K562 (cell line): Measurements from ENCODE around the gene ODC1. TPM values are rescaled to one million over a fixed set of nuclear protein-coding genes. Genes with fewer than 3 reads are reported as not detected.
A peak's percentile ranks its signal among the peaks of the same experiment; 100 is the strongest.

ENCODE experiments used
- BRD4 ChIP-seq: fragments of 200-600 bp; sonication (generic); IDR thresholded peaks from 2 replicates; pipeline ENCODE4 v1.6.1; 2017; ENCODE audit warnings: inconsistent platforms
- CEBPG ChIP-seq, 3 experiments: fragments of 200-800 bp in 1 of 3; sonication (Bioruptor generic) in 1 of 3; sonication (generic) in 1 of 3; formaldehyde crosslinking in 1 of 3; IDR thresholded peaks in 2 of 3; conservative IDR thresholded peaks in 1 of 3; 2 replicates each; pipeline versions ENCODE4 v1.6.1 to v1.8.0; 2016 to 2022; ENCODE audit warnings: missing compliant biosample characterization in 2 of 3, missing genetic modification characterization in 2 of 3, mild to moderate bottlenecking in 1 of 3, missing genetic modification reagents in 1 of 3
- ETV5 ChIP-seq: sonication (generic); formaldehyde crosslinking; IDR thresholded peaks from 2 replicates; pipeline ENCODE4 v1.4.0; 2020; ENCODE audit warnings: low read depth, mild to moderate bottlenecking, missing genetic modification reagents
- LARP7 ChIP-seq: fragments of 450-650 bp; IDR thresholded peaks from 2 replicates; pipeline ENCODE4 v1.6.1; 2016
- MAZ ChIP-seq, 2 experiments: fragments of 450-650 bp in 1 of 2; sonication (generic) in 1 of 2; formaldehyde crosslinking; IDR thresholded peaks in 1 of 2; conservative IDR thresholded peaks in 1 of 2; 2 replicates each; pipeline versions ENCODE4 v1.4.0 to v1.5.0; 2020; ENCODE audit warnings: mild to moderate bottlenecking in 1 of 2, missing genetic modification reagents in 1 of 2
- SP2 ChIP-seq: IDR thresholded peaks from 2 replicates; pipeline ENCODE4 v1.6.1; 2011; ENCODE audit warnings: mild to moderate bottlenecking, low read depth, low read length, moderate library complexity; ENCODE audit not compliant: poor library complexity, severe bottlenecking; ENCODE audit errors: extremely low read depth
- SREBF1 ChIP-seq: fragments of 150-350 bp; IDR thresholded peaks from 2 replicates; pipeline ENCODE4 v1.6.1; 2014; ENCODE audit warnings: antibody characterized with exemption, low read depth, low read length, borderline replicate concordance
- TCF3 ChIP-seq: sonication (generic); formaldehyde crosslinking; IDR thresholded peaks from 2 replicates; pipeline ENCODE4 v1.4.0; 2020; ENCODE audit warnings: mild to moderate bottlenecking, missing genetic modification reagents
- ZFP1 ChIP-seq: fragments of 450-650 bp; formaldehyde crosslinking; IDR thresholded peaks from 2 replicates; pipeline ENCODE4 v1.4.0; 2020; ENCODE audit warnings: mild to moderate bottlenecking, mixed read lengths
- ZNF174 ChIP-seq: fragments of 250-450 bp; sonication (Bioruptor Pico); IDR thresholded peaks from 2 replicates; pipeline ENCODE4 v1.4.0; 2020; ENCODE audit warnings: mild to moderate bottlenecking
- ZNF41 ChIP-seq: fragments of 250-450 bp; sonication (Bioruptor Pico); conservative IDR thresholded peaks from 2 replicates; pipeline ENCODE4 v1.4.0; 2020; ENCODE audit warnings: mild to moderate bottlenecking
- polyA plus RNA-seq, 8 experiments: library from polyadenylated mRNA; depleted of rRNA in 4 of 8; stranded (reverse) in 5 of 8; unstranded in 3 of 8; fragments of >200 nt; fragmentation: Nextera tagmentation in 2 of 8; fragmentation: Illumina TruSeq in 1 of 8; extraction: Ambion mirVana in 2 of 8; extraction: Trizol in 1 of 8; gene quantifications; 2 replicates each; pipeline versions ENCODE4 v1.2.1 to v1.2.3, GENCODE V29; 2011 to 2014; ENCODE audit warnings: inconsistent platforms in 1 of 8, missing spikeins in 1 of 8
- total RNA-seq, 7 experiments: library from RNA; depleted of rRNA in 6 of 7; stranded (reverse); fragments of >200 nt in 6 of 7; fragmentation: Illumina TruSeq in 2 of 7; extraction: Trizol in 2 of 7; gene quantifications; 2 replicates each; pipeline versions ENCODE4 v1.2.1 to v1.2.3, GENCODE V29; 2011 to 2021; ENCODE audit warnings: low replicate concordance in 1 of 7
- TF ChIP-seq, protein P1 (sequence below): fragments of 450-650 bp; IDR thresholded peaks from 2 replicates; pipeline ENCODE4 v1.6.1; 2016
- TF ChIP-seq, protein P2 (sequence below): fragments of 450-650 bp; IDR thresholded peaks from 2 replicates; pipeline ENCODE4 v1.6.1; 2018; ENCODE audit not compliant: partially characterized antibody
- TF ChIP-seq, protein P3 (sequence below): sonication (generic); formaldehyde crosslinking; IDR thresholded peaks from 2 replicates; pipeline ENCODE4 v1.8.1; 2023; ENCODE audit warnings: mild to moderate bottlenecking, missing genetic modification reagents
- TF ChIP-seq, protein P4 (sequence below): fragments of 450-650 bp; formaldehyde crosslinking; IDR thresholded peaks from 2 replicates; pipeline ENCODE4 v1.4.0; 2020; ENCODE audit warnings: mild to moderate bottlenecking, moderate library complexity
- TF ChIP-seq, protein P5 (sequence below): sonication (generic); formaldehyde crosslinking; IDR thresholded peaks from 2 replicates; pipeline ENCODE4 v1.9.0; 2022; ENCODE audit warnings: mild to moderate bottlenecking, missing genetic modification reagents

The ODC1 gene
- total and polyA plus RNA-seq, 9 of the 15 experiments (the other 6 are each of a cell fraction or from before 2014, with no cell fraction given), result 142 to 563 (median 457) TPM

DNA sequence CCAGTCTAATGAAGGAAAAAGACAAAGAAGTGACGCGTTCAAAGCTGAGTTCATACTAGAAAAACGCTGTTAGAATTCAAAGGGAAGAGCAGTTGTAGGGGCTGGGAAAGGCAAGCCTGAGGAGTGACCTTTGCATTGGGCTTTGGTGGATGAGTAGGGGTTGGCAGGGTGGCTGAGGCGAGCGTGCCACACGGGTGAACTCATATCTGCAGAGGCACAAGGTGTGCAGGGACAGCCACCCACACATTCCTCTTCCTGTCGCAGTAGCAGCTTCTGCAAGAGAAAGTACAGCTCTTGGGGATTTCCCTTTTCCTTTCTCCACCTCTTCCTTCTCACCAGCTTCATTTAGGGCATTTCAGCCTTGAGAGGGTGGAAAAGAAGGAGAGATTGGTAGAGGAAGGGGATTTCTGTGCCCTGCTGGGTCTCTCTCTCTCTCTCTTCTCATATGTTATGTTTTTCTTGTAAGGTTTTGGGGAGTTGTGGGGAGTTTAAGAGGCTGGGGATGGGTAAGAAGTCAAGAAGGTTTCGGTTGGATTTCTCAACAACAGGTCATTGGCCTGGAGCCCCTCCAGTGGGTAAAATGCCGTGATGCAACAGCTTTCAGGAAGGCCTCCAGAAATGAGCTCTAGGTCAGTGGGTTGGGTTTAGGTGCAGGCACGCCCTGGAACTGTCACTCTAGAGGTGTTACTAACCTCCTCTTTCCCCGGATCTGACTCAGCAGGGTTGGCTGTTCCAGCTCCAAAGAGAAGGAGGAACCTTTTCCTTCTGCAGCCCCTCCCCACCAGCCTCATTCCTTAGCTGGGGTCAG, 40.1 kb downstream of the ODC1 start (continued):
- TF ChIP-seq LARP7 (no peak; the same call in 1 of the 2 replicates), MAZ (CRISPR knock-in tag; conservative IDR thresholded peaks at IDR 0.05 in 1 of 2, IDR thresholded peaks at IDR 0.05 in 1 of 2) (peak in 1 of 2 experiments; percentile 80; a peak in 2 of 4 replicates), ZFP1 (CRISPR knock-in tag) (no peak), SP2 (no peak), ZNF41 (no peak), BRD4 (no peak), ZNF174 (no peak), SREBF1 (no peak), ETV5 (CRISPR knock-in tag) (peak; percentile 89), TCF3 (peak; percentile 7; the same call in 1 of the 2 replicates), CEBPG (CRISPR knock-in tag; IDR thresholded peaks at IDR 0.05) (peak; percentile 96), CEBPG (tag; conservative IDR thresholded peaks at IDR 0.05 in 1 of 2, IDR thresholded peaks at IDR 0.05 in 1 of 2) (peak; percentile 94 to 95)
- TF ChIP-seq, protein P1, sequence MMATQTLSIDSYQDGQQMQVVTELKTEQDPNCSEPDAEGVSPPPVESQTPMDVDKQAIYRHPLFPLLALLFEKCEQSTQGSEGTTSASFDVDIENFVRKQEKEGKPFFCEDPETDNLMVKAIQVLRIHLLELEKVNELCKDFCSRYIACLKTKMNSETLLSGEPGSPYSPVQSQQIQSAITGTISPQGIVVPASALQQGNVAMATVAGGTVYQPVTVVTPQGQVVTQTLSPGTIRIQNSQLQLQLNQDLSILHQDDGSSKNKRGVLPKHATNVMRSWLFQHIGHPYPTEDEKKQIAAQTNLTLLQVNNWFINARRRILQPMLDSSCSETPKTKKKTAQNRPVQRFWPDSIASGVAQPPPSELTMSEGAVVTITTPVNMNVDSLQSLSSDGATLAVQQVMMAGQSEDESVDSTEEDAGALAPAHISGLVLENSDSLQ, result peak; percentile 97
- TF ChIP-seq, protein P2, sequence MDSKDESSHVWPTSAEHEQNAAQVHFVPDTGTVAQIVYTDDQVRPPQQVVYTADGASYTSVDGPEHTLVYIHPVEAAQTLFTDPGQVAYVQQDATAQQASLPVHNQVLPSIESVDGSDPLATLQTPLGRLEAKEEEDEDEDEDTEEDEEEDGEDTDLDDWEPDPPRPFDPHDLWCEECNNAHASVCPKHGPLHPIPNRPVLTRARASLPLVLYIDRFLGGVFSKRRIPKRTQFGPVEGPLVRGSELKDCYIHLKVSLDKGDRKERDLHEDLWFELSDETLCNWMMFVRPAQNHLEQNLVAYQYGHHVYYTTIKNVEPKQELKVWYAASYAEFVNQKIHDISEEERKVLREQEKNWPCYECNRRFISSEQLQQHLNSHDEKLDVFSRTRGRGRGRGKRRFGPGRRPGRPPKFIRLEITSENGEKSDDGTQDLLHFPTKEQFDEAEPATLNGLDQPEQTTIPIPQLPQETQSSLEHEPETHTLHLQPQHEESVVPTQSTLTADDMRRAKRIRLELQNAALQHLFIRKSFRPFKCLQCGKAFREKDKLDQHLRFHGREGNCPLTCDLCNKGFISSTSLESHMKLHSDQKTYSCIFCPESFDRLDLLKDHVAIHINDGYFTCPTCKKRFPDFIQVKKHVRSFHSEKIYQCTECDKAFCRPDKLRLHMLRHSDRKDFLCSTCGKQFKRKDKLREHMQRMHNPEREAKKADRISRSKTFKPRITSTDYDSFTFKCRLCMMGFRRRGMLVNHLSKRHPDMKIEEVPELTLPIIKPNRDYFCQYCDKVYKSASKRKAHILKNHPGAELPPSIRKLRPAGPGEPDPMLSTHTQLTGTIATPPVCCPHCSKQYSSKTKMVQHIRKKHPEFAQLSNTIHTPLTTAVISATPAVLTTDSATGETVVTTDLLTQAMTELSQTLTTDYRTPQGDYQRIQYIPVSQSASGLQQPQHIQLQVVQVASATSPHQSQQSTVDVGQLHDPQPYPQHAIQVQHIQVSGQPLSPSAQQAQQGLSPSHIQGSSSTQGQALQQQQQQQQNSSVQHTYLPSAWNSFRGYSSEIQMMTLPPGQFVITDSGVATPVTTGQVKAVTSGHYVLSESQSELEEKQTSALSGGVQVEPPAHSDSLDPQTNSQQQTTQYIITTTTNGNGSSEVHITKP, result peak; percentile 44
- TF ChIP-seq, protein P3, sequence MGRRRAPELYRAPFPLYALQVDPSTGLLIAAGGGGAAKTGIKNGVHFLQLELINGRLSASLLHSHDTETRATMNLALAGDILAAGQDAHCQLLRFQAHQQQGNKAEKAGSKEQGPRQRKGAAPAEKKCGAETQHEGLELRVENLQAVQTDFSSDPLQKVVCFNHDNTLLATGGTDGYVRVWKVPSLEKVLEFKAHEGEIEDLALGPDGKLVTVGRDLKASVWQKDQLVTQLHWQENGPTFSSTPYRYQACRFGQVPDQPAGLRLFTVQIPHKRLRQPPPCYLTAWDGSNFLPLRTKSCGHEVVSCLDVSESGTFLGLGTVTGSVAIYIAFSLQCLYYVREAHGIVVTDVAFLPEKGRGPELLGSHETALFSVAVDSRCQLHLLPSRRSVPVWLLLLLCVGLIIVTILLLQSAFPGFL (CRISPR knock-in tag), result no peak
- TF ChIP-seq, protein P4, sequence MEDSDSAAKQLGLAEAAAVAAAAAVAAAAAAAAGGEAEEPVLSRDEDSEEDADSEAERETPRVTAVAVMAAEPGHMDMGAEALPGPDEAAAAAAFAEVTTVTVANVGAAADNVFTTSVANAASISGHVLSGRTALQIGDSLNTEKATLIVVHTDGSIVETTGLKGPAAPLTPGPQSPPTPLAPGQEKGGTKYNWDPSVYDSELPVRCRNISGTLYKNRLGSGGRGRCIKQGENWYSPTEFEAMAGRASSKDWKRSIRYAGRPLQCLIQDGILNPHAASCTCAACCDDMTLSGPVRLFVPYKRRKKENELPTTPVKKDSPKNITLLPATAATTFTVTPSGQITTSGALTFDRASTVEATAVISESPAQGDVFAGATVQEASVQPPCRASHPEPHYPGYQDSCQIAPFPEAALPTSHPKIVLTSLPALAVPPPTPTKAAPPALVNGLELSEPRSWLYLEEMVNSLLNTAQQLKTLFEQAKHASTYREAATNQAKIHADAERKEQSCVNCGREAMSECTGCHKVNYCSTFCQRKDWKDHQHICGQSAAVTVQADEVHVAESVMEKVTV (CRISPR knock-in tag), result no peak
- TF ChIP-seq, protein P5, sequence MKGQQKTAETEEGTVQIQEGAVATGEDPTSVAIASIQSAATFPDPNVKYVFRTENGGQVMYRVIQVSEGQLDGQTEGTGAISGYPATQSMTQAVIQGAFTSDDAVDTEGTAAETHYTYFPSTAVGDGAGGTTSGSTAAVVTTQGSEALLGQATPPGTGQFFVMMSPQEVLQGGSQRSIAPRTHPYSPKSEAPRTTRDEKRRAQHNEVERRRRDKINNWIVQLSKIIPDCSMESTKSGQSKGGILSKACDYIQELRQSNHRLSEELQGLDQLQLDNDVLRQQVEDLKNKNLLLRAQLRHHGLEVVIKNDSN (CRISPR knock-in tag), result no peak
